Activated B cell treated with CpG ODN at 0.5 μM for 24 hours (primary cell): Measurements from ENCODE around the gene STXBP2. TPM values are rescaled to one million over a fixed set of nuclear protein-coding genes. Genes with fewer than 3 reads are reported as not detected.

Experiments
- ATAC-seq: fragments of 200-7000 bp; cut with Tn5 transposase; one replicate; pipeline ENCODE4 v1.10.0; 2021; ENCODE audit warnings: low read depth, mild to moderate bottlenecking, moderate library complexity
- CTCF ChIA-PET: fragments of 350-600 bp; sonication (Branson Sonifier 250); formaldehyde crosslinking; loops from one replicate; lab custom pipeline; 2021; ENCODE audit warnings: antibody characterized with exemption; lab: Charles Lee
- POLR2A ChIA-PET: fragments of 350-600 bp; sonication (Branson Sonifier 250); formaldehyde crosslinking; loops from one replicate; lab custom pipeline; 2021; ENCODE audit warnings: antibody characterized with exemption; lab: Charles Lee
- DNase-seq: peaks from one replicate; pipeline ENCODE4 v3.0.0; 2022
- H3K27ac Mint-ChIP-seq: one replicate; pipeline ENCODE4 v1.8.0; 2020; ENCODE audit warnings: mixed read lengths
- H3K27me3 Mint-ChIP-seq: one replicate; pipeline ENCODE4 v1.8.0; 2021; ENCODE audit warnings: mixed read lengths
- H3K36me3 Mint-ChIP-seq: one replicate; pipeline ENCODE4 v1.8.0; 2021; ENCODE audit warnings: low read depth, mixed read lengths
- H3K4me1 Mint-ChIP-seq: one replicate; pipeline ENCODE4 v1.8.0; 2021; ENCODE audit warnings: mixed read lengths
- H3K4me3 Mint-ChIP-seq: one replicate; pipeline ENCODE4 v1.8.0; 2020; ENCODE audit warnings: mild to moderate bottlenecking, mixed read lengths
- H3K9me3 Mint-ChIP-seq: one replicate; pipeline ENCODE4 v1.8.0; 2020; ENCODE audit warnings: mixed read lengths
- intact Hi-C: fragments of 100-400 bp; cut with micrococcal nuclease; formaldehyde crosslinking; loops from one replicate; pipeline ENCODE4 v1.15.1; 2024
- total RNA-seq: library from RNA; stranded (reverse); gene quantifications from 2 replicates; pipeline ENCODE4 v1.2.3, GENCODE V29; 2022
- TF ChIP-seq, protein P1 (sequence below): fragments of 200-600 bp; IDR thresholded peaks from one replicate; pipeline ENCODE4 v1.8.0; 2022; ENCODE audit warnings: antibody characterized with exemption, mild to moderate bottlenecking

Gene STXBP2
- total RNA-seq, 1 donor from 2014 or later, result 176 TPM

DNA sequence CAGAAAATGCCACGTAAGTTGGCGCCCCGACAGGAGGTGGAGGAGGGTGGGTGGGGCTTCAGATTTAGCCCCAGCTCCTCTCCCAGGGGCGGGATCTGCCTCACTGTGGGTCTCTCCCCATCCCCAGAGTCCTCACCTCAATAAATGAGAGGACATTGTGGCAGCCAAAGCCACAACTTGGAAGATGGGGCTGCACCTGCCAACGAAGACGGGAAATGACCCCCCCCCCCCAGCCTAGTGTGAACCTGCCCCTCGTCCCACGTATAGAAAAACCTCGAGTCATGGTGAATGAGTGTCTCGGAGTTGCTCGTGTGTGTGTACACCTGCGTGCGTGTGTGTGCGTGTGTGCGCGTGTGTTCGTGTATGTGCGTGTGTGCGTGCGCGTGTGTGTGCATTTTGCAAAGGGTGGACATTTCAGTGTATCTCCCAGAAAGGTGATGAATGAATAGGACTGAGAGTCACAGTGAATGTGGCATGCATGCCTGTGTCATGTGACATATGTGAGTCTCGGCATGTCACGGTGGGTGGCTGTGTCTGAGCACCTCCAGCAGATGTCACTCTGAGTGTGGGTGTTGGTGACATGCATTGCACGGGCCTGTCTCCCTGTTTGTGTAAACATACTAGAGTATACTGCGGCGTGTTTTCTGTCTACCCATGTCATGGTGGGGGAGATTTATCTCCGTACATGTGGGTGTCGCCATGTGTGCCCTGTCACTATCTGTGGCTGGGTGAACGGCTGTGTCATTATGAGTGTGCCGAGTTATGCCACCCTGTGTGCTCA, 42.3 kb downstream of the STXBP2 start:
- Mint-ChIP-seq H3K36me3 (peaks cover 23% of the 10 kb centered on the region), H3K4me1 (peaks cover 59% of the 10 kb centered on the region), H3K9me3 (no peaks in the 10 kb centered on the region), H3K4me3 (peak overlapping the region; percentile 93), H3K27me3 (peaks cover 14% of the 10 kb centered on the region), H3K27ac (peak overlapping the region; percentile 78)
- intact Hi-C loops, result loop anchor here (1.0 to 10.0 kb wide), 5 partner anchors 120 to 324 kb away; partner anchors contain the start of gene MAP2K7
- DNase-seq (peak; percentile 54), ATAC-seq (peak; percentile 62)
- POLR2A ChIA-PET, result interaction anchor here (0.5 to 2.2 kb wide), 6 partner anchors 26 to 242 kb away, joined by 3 to 45 read pairs (median 3); no protein-coding TSS in a partner anchor
- TF ChIP-seq, protein P1, sequence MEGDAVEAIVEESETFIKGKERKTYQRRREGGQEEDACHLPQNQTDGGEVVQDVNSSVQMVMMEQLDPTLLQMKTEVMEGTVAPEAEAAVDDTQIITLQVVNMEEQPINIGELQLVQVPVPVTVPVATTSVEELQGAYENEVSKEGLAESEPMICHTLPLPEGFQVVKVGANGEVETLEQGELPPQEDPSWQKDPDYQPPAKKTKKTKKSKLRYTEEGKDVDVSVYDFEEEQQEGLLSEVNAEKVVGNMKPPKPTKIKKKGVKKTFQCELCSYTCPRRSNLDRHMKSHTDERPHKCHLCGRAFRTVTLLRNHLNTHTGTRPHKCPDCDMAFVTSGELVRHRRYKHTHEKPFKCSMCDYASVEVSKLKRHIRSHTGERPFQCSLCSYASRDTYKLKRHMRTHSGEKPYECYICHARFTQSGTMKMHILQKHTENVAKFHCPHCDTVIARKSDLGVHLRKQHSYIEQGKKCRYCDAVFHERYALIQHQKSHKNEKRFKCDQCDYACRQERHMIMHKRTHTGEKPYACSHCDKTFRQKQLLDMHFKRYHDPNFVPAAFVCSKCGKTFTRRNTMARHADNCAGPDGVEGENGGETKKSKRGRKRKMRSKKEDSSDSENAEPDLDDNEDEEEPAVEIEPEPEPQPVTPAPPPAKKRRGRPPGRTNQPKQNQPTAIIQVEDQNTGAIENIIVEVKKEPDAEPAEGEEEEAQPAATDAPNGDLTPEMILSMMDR, result no peak
- CTCF ChIA-PET, result interaction anchor here (0.9 to 3.1 kb wide), 3 partner anchors 111 to 577 kb away, joined by 4 to 29 read pairs (median 11); no protein-coding TSS in a partner anchor

GRCh38 chr19:7679771-7680605, 43.1 kb downstream of the STXBP2 start:
- intact Hi-C loops, result loop anchor here (1.0 to 10.0 kb wide), 12 partner anchors 28 to 581 kb away; partner anchors contain the start of genes MAP2K7, SNAPC2 and STXBP2
- ATAC-seq (no peak), DNase-seq (no peak)
- peak overlapping the region; percentile 93 for H3K4me3 Mint-ChIP-seq
- H3K27me3 Mint-ChIP-seq, result peaks cover 14% of the 10 kb centered on the region
- no peaks in the 10 kb centered on the region for H3K9me3 Mint-ChIP-seq
- H3K4me1 Mint-ChIP-seq, result peaks cover 56% of the 10 kb centered on the region
- H3K27ac Mint-ChIP-seq, result peak overlapping the region; percentile 78
- ChIA-PET POLR2A (interaction anchor here (0.6 to 2.2 kb wide), 25 partner anchors 9 to 240 kb away, joined by 3 to 45 read pairs (median 5); partner anchors contain the start of genes CD209, FCER2, MAP2K7 and PET100), CTCF (interaction anchor here (0.8 to 2.5 kb wide), 23 partner anchors 11 to 326 kb away, joined by 3 to 64 read pairs (median 6); partner anchors contain the start of gene FCER2)
- TF ChIP-seq, protein P1, result no peak
- H3K36me3 Mint-ChIP-seq, result peaks cover 25% of the 10 kb centered on the region

DNA sequence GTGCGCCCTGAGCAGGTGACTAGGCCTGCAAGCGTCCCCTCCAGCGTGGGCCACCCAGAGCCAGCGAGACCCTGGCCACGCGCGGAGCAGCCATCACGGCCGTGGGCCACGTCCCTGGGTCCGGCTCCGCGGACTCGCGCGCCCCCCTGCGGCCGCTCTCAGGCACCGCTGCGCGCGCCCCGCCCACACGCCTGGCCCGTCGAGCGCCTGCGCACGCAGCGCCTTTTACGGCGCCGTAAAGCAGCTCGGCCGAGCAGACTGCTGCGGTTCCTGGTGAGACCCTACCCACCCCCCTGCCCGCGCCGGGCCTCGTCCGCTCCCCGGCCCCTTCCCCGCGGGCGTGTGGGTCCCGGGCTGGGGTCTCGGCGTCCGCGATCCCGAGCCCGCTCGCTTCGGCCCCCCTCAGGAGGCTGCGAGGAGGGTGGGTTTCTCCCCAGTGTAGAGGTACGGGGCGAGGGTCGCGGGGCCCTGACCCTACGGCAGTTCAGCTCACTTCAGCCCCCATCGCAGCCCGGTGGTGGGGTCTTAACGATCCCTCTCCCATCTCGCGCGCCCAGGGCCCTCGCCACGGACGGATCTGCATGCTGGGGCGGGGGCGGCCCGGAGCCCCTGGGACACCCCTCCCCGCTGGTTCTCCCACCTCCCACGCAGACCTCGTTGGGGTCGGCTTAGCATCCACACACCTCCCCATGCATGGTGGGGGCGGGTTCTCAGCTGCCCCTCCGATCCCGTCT, 43.9 kb downstream of the STXBP2 start, which contains the start of gene TRAPPC5:
Gene TRAPPC5 (plus strand): TSS at position 228 of the 734 bp plus-strand sequence. CDS start 1,421 bp downstream, outside the sequence.
- H3K9me3 Mint-ChIP-seq, result no peaks in the 10 kb centered on the region
- TF ChIP-seq, protein P1, result peak; percentile 78
- ATAC-seq, result peak; percentile 53
- peak; percentile 91 for DNase-seq
- peaks cover 61% of the 10 kb centered on the region for H3K4me1 Mint-ChIP-seq
- intact Hi-C loops, result loop anchor here (1.0 to 5.0 kb wide), 12 partner anchors 14 to 582 kb away; partner anchors contain the start of genes SNAPC2 and STXBP2
- ChIA-PET CTCF (interaction anchor here (0.6 to 2.5 kb wide), 41 partner anchors 10 to 582 kb away, joined by 3 to 64 read pairs (median 4); partner anchors contain the start of genes CD209, FCER2, PET100 and RETN), POLR2A (interaction anchor here (0.5 to 2.3 kb wide), 32 partner anchors 8 to 784 kb away, joined by 3 to 45 read pairs (median 6); partner anchors contain the start of genes CD209, FCER2, MAP2K7 and PET100)
- H3K36me3 Mint-ChIP-seq, result peaks cover 31% of the 10 kb centered on the region
- H3K27me3 Mint-ChIP-seq, result peaks cover 14% of the 10 kb centered on the region
- H3K27ac Mint-ChIP-seq, result peak within 1 kb of the TSS; percentile 93
- peak within 1 kb of the TSS; percentile 93 for H3K4me3 Mint-ChIP-seq

DNA sequence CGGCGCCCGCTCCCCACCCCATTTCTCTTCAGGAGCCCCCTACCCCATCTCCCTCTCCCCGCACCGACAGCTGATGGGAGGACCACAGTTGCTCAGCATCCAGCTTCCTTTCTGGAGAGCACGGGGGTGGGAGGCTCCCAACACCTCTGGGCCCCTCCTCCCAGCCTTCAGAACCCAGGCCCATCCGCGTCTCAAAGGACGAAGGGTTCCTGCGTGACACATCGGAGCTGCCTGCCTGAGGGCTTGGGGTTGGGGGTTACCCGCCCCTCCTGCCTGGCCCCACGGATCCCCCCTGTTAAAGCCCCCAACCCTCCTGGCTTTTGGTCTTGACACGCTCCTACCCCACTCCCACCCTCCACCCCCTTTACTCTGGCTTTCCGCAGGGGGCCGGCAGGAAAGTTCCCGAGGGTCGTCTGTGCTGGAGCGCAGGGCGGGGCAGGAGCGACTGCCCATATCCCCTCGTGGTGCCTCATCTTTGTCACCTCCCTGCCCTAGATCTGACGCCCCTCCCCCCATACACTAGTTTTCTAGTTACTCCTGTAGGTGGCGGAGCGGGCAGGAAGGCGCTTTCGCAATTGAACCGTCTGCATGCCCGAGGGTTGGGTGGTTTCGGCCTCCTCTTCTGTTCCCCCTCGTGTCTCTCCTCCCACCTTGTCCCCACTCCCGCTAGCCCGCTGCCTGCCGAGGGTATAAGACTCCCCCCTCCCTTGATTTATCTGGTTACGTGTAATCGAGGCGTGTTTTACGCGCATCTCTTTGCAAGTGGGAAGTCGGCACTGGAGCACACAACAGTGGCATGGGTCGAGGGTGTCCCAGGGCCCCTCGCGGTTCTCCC, 44.6 kb downstream of the STXBP2 start:
- TF ChIP-seq, protein P1, result no peak
- H3K4me3 Mint-ChIP-seq, result peak overlapping the region; percentile 93
- H3K9me3 Mint-ChIP-seq, result no peaks in the 10 kb centered on the region
- ATAC-seq (peak; percentile 67), DNase-seq (peak; percentile 65)
- ChIA-PET CTCF (interaction anchor here (0.6 to 2.5 kb wide), 41 partner anchors 9 to 583 kb away, joined by 3 to 64 read pairs (median 4); partner anchors contain the start of genes CD209, FCER2, PET100 and RETN), POLR2A (interaction anchor here (0.5 to 2.3 kb wide), 32 partner anchors 7 to 784 kb away, joined by 3 to 45 read pairs (median 6); partner anchors contain the start of genes CD209, FCER2, PET100 and SNAPC2)
- intact Hi-C loops, result loop anchor here (1.0 to 5.0 kb wide), 9 partner anchors 13 to 583 kb away; partner anchors contain the start of gene SNAPC2
- H3K4me1 Mint-ChIP-seq, result peaks cover 58% of the 10 kb centered on the region
- peak overlapping the region; percentile 93 for H3K27ac Mint-ChIP-seq
- H3K36me3 Mint-ChIP-seq, result peaks cover 36% of the 10 kb centered on the region
- H3K27me3 Mint-ChIP-seq, result peaks cover 12% of the 10 kb centered on the region
